ENCODE data around the gene RGPD3. TPM values are rescaled to one million over a fixed set of nuclear protein-coding genes. Genes with fewer than 3 reads are reported as not detected.
A peak's percentile ranks its signal among the peaks of the same experiment; 100 is the strongest.
"Not testable (repeated sequence)": the region's sequence is repeated elsewhere in the genome, so short reads cannot be mapped to it uniquely, and the experiment has no call there.

RGPD3 gene
- total RNA-seq = 1.2 TPM

GRCh38 chr2:106468107-106468506 lies at the start of gene RGPD3:
RGPD3 (minus strand) TSS chr2:106468413; CDS start chr2:106468288, 125 bp downstream.
- not testable (repeated sequence) for FAIRE-seq; DNase-seq (ENCODE audit: low spot score in 2 of 2)

- no peak for FAIRE-seq
- no peak for DNase-seq (ENCODE audit: low spot score in 2 of 2)
These were observed 49.1 kb upstream of the RGPD3 start for GRCh38 chr2:106517329-106517728.

DNA sequence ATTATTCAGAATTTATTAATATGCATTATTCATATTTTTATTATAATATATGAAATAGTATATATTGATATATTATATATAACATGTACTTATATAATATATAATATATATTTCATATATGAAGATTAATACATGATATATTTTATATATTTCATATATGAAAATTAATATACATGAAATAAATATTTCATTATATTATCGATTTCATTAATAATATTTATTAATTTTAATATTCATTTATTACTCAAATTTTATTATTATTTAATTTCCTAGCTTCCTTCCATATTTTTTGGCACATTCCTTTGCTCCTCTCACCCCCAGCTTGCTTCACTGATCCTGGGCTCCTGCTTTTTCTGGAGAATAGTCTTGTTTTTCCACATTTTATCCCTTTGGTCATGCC lies 48.7 kb upstream of the RGPD3 start:
- DNase-seq (ENCODE audit: low spot score in 2 of 2) (no peak), FAIRE-seq (peak; percentile 99)

- no peak for DNase-seq (ENCODE audit: low spot score in 2 of 2)
- no peak for FAIRE-seq
These were observed 48.2 kb upstream of the RGPD3 start for GRCh38 chr2:106516436-106516835.

- DNase-seq (ENCODE audit: low spot score in 2 of 2); FAIRE-seq: not testable (repeated sequence)
These were observed 46.6 kb upstream of the RGPD3 start for GRCh38 chr2:106514827-106515226.

GRCh38 chr2:106513391-106513790 lies 45.2 kb upstream of the RGPD3 start:
- FAIRE-seq; DNase-seq (ENCODE audit: low spot score in 2 of 2): not testable (repeated sequence)

GRCh38 chr2:106511934-106512333 lies 43.7 kb upstream of the RGPD3 start:
- FAIRE-seq; DNase-seq (ENCODE audit: low spot score in 2 of 2): not testable (repeated sequence)

- not testable (repeated sequence) for FAIRE-seq
These were observed 43.3 kb upstream of the RGPD3 start for GRCh38 chr2:106511476-106511901.

DNA sequence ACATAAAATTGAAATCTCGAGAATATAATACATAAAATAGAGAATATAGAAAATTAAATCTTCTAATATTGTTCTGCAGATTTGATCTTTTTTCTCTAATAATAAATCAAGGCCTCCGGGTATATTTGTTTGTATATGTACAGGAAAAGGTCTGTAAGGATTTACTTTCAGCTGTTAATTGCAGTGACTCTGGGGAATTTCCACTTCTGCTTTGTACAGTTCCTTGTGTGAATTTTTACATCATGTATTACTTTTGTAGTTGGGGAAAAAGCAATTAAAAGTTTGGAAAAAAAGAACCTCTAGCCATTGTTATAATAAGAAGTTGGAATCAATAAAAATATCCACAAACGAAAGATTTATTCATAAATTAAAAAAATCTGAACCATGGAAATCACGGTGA lies 42.6 kb upstream of the RGPD3 start:
- FAIRE-seq = peak; percentile 81
- not testable (repeated sequence) for DNase-seq (ENCODE audit: low spot score in 2 of 2)

More at GRCh38 chr2:106511476-106511901, 43.3 kb upstream of the RGPD3 start:
- DNase-seq (ENCODE audit: low spot score in 2 of 2) = not testable (repeated sequence)

DNA sequence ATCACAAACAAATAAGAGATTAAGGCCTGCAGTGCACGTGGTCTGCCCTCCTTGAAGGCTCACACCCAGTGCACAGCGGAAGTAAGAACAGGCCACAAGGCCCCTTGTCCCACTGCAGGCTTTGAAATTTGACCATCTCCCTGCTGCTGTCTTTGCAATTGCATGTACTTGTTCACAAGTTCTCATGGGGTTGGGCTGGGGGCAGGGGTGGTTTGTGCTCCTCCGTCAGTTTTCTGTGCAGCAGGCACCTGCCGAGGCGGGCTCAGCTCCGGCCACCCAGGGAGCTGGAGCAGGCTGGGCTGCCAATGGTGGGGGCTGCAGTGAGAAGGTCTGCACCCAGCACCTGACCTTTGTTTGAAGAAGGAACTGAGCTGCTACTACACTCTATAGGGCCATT lies 41.2 kb upstream of the RGPD3 start:
- not testable (repeated sequence) for FAIRE-seq

DNA sequence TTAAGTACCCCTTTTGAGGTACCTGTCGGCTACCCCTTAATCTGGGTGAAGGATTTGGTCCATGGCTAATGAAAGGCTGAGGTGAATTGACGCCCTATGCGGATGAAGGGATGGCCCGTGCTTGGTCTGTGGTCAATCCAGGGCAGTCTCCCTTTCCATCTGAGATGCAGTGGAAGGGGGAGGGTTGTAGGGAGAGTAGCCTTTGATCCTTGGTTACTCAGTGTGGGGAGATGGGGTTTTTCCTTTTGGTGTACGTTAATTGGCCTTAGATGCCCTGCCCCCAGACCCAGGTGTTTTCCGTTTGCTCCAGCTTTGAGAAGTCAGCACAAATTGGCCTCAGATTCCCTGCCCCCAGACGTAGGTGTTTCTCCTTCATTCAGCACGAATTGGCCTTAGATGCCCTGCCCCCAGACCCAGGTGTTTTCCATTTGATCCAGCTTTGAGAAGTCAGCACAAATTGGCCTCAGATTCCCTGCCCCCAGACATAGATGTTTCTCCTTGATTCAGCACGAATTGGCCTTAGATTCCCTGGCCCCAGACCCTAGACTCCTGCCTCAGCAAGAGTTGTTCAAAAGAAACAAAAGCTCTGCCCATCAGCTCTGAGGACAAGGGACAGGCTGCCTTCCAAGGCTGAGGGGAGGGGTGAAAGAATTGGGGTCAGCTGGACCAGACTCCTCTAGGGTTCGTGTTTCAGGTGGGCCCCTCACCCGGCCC lies 40.6 kb upstream of the RGPD3 start:
- FAIRE-seq; DNase-seq (ENCODE audit: low spot score in 2 of 2): not testable (repeated sequence)

More for the DNA sequence above, 41.2 kb upstream of the RGPD3 start:
- DNase-seq (ENCODE audit: low spot score in 2 of 2) = not testable (repeated sequence)

GRCh38 chr2:106506002-106506687 lies 37.9 kb upstream of the RGPD3 start:
- DNase-seq (ENCODE audit: low spot score in 2 of 2); FAIRE-seq: not testable (repeated sequence)

DNA sequence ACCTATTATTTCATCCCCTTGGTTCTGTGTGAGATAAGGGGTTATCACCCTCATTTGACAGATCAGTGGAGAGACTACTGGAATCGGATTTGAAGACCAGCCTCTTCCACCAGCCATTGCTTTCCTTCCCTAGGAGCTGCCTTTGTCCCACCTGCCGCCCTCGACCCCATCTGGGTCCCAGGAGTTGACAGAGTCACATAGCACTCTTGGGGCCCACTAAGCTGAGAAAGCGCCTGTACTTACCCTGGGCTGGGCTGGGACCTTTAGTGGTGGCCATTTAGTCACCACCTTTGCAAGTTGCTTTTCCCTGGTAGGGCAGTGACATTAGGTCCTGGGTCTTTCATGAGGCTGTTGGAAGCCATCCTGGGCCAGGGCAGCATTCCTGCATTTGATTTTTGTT lies 36.6 kb upstream of the RGPD3 start:
- not testable (repeated sequence) for DNase-seq (ENCODE audit: low spot score in 2 of 2); FAIRE-seq

GRCh38 chr2:106504192-106504591 lies 36.0 kb upstream of the RGPD3 start:
- not testable (repeated sequence) for DNase-seq (ENCODE audit: low spot score in 2 of 2); FAIRE-seq

DNA sequence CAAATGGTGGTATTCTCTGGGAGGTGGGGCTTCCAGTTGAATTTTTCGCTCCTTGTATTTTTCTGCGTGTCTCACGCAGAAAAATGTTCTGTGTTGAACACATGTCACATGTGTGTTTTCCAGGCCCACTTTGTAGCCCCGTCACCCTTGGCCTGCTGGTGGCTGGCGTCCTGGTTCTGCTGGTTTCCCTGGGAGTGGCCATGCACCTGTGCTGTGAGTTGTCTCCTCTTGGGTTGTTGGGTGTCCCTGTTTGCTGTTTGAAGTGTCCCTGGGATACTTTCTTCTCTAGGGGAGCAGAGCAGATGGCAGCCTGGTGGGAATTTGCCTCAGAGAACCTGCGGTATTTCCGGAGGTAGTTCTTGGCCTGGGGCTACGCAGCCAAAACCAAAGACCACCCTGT lies 34.1 kb upstream of the RGPD3 start:
- FAIRE-seq = not testable (repeated sequence)

DNA sequence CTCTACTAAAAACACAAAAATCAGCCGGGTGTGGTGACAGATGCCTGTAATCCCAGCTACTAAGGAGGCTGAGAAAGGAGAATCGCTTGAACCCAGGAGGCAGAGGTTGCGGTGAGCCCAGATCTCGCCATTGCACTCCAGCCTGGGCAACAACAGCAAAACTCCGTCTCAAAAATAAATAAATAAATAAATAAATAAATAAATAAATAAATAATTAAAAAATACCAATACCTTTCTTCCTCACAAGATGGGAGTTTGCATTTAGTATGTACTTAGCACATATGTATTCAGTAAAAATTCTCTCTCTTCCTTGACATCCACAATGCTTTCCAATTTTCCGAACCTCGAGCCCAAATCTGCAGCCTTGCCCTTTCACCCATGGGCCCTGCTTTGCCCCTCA lies 32.1 kb upstream of the RGPD3 start:
- not testable (repeated sequence) for FAIRE-seq; DNase-seq (ENCODE audit: low spot score in 2 of 2)

More for the DNA sequence above, 34.1 kb upstream of the RGPD3 start:
- not testable (repeated sequence) for DNase-seq (ENCODE audit: low spot score in 2 of 2)

DNA sequence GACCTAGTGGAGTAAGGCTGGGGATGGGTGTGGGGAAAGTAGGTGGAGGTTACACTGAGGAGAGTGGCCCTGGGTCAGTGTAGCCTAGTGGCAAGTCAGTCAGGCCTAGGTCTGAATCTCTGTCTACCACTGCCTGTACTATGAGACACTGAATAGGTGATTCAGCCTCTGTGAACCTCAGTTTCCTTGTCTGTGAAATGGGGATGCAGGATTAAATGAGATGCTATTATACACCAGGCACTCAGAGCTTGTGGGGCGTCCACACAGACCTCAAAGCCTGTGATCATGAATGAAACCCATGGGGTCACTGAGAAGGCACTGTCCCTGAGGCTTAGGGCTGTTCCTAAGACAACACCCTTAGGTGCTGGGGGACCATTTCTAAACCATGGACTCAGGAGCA lies 30.3 kb upstream of the RGPD3 start:
- not testable (repeated sequence) for FAIRE-seq; DNase-seq (ENCODE audit: low spot score in 2 of 2)

DNA sequence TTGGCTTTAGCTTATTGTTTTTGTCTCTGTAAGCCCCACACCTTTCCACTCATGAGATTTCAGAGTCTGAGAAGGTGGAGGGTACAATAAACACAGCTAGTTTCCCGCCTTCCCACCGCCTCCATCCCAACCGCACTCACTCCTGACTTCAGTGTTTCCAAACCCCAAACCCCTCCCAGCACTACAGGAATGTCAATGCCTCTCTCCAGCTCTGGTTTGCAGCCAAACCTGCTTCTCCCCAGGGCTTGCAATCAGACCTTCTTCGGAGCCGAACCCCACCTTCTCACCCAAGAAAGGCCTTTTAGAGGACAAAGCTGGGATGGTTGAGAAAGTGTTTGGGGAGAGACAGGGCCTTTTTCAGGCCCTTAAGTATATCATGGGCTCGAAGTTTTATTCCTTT lies 24.7 kb upstream of the RGPD3 start:
- not testable (repeated sequence) for FAIRE-seq; DNase-seq (ENCODE audit: low spot score in 2 of 2)

DNA sequence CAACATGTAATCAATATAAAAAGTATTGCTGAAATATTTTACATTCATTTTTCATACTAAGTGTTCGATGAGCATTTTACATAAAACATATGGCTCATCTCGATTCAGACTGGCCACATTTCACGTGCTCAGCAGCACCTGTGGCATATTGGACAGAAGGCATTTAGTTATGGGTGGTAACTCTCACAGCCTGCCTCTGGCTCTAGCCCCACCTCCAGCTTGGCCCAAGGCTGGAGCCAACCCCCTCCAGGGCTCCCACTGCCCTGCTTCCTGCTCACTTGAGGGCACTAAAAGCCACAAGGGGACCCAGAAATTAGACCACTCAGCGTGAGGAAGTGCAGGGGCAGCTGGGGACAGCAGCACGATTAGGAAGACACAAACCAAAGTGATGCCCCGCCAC lies 24.2 kb upstream of the RGPD3 start:
- not testable (repeated sequence) for DNase-seq (ENCODE audit: low spot score in 2 of 2); FAIRE-seq

- not testable (repeated sequence) for FAIRE-seq; DNase-seq (ENCODE audit: low spot score in 2 of 2)
These were observed 21.5 kb upstream of the RGPD3 start for GRCh38 chr2:106489701-106490100.
